GM18909 (cell line): ENCODE results near the gene SZT2.

Experiments used
- ATAC-seq: cut with Tn5 transposase; IDR thresholded peaks from one replicate; pipeline ENCODE4 v1.9.1; 2021; ENCODE audit warnings: mild to moderate bottlenecking; ENCODE audit not compliant: unreplicated experiment, poor library complexity

The SZT2 gene

GRCh38 chr1:43421976-43422750, 32.5 kb downstream of the SZT2 start:
- no peak for ATAC-seq

GRCh38 chr1:43422995-43423671, 33.4 kb downstream of the SZT2 start:
- no peak for ATAC-seq

DNA sequence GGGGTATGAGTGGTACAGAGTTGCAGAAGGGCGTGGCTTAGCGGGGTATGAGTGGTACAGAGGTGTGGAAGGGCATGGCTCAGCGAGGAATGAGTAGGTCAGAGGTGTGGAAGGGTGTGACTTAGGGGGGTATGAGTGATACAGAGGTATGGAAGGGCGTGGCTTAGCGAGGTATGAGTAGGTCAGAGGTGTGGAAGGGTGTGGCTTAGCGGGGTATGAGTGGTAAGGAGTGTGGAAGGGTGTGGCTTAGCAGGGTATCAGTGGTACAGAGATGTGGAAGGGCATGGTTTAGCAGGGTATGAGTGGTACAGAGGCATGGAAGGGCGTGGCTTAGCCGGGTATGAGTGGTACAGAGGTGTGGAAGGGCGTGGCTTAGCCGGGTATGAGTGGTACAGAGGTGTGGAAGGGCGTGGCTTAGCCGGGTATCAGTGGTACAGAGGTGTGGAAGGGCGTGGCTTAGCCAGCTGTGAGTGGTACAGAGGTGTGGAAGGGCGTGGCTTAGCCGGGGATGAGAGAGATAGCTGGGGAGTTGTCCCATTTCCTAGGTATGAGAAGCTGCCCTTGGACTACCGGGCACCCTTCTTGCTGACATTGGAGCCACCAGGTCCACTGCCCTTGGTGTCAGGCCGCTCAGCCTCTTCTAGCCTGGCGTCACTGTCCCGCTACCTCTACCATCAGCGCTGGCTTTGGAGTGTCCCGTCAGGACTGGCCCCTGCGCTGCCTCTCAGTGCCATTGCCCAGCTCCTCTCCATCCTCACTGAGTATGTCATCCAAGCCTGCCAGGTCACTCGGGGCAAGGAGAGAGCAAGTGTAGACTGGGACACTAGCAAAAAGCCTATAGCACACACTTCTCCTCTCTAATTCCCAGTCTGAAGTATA, 34.2 kb downstream of the SZT2 start:
- no peak for ATAC-seq

- no peak for ATAC-seq
Observed at GRCh38 chr1:43425045-43425444, 35.3 kb downstream of the SZT2 start.

DNA sequence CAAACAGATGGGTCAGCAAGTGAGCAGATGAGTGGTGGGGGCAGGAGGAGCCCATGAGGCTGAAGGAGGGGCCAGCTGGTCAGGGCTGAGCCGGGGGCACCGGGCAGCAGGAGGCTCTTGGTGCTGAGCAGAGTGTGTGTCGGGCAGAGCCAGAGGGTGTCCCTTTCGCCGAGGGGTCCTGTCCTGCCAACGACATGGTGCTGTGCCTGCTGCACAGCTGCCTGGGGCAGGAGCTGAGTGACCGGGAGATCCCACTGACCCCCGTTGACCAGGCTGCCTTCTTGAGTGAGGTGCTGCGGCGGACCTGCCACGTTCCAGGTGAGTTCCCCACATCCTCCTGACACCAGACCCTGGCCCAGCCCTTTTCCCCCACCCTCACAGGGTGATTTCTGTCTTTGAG, 36.5 kb downstream of the SZT2 start:
- no peak for ATAC-seq

- ATAC-seq = no peak
Observed at GRCh38 chr1:43427524-43427923, 37.8 kb downstream of the SZT2 start.

GRCh38 chr1:43427941-43428340, 38.2 kb downstream of the SZT2 start:
- ATAC-seq = no peak

DNA sequence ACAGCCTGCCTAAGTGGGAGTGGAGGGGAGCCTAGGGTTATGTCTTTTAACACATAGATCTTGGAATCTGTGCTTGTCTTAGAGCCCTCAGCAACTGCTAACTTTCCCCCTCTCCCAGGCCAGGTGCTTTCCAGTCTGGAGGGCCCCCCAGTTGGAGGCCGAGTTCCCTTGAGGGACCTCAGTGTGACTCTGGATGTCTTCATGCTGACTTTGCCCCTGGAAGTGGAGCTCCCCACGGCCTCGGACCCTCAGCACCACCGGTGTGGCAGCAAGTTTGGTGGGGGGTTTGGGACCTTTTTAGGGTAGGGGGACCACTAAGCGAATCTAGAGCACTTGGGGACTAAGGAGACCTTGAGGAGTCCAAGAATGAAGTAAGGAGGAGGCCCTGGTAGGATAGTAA, 41.1 kb downstream of the SZT2 start:
- no peak for ATAC-seq

- no peak for ATAC-seq
Observed at GRCh38 chr1:43431676-43432075, 42.0 kb downstream of the SZT2 start.

- no peak for ATAC-seq
Observed at GRCh38 chr1:43432171-43432860, 42.6 kb downstream of the SZT2 start.

GRCh38 chr1:43432907-43433306, 43.2 kb downstream of the SZT2 start:
- ATAC-seq = no peak

DNA sequence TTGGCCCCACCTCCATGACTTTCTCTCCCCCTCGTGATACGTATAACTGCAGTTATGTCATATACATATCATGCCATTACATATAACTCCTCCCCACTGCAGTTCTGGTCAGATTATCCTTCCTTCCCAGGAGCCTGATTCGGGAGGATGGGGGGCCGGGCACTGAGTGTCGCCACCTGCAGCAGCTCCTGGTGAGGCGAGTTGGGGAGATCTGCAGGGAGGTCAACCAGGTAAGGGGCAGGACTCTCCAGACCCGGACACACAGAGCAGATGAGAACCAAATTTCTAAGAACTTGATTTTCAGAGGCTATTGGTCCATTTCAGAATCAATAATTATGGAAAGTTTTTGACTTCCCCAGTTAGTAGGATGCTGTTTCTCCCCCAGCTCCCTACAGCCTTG, 44.6 kb downstream of the SZT2 start:
- ATAC-seq = no peak

DNA sequence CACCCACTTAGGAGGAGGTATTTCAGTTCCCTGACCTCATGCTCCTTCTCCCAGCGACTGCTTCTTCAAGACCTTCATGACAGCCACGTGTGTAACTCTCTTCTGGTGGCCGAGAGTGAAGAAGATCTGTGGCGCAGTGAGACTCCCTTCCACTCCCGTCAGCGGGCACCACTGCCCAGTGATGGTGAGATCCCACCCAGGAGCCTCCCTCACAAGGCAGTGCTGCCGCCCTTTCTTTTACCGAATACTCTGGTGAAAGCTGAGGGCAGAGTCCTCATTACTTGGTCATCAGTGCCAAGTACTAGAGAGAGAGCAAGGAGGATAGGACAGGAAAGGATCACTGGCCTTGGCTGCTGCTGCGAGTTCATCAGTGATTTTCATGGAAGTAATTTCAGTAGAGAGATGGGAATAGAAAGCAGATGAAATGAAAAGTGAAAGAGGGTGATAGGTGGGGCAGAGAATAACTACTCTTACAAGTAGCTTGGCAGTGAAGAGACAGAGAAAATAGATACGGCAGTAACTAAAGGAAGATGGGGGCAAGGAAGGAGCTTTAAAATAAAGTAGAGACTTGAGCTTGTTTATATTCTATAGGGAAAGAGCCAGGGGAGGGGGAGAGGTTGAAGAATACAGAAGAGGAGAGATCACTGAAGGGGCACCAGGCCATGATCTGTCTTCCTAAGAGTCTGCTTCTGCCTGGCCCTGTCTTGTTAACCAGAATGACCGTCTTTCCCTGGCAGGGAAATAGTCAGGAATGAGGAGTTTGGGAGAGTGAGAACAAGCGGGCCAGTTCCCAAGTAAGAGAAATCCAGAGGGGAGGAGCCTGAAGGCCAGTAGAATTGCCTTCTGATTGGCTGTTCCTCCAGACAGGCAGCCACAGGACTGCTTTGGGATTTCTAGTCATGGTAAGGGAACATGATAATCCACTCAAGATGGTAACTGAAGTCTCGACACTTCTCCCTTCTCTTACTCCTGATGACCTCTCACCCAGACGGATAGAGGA, 45.7 kb downstream of the SZT2 start:
- no peak for ATAC-seq

DNA sequence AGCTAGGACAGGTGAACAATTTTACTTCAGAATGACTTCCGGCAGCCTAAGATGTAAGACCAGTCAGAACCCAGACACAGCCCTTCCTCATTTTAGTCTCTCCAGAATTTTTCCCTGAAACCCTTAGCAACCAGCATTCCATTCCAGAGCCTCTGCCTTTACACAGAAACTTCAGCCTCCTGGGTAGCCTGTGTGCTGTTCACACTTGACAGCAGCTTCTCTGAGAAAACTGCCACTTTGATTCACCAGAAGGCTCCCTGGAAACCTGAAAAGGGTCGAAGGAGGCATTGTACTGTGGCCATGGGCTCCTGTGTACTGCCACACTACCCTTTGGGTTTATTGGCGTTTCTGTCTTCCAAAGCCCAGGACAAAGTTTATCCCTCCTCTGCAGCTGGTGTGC, 46.7 kb downstream of the SZT2 start:
- no peak for ATAC-seq

GRCh38 chr1:43437031-43437973, 47.6 kb downstream of the SZT2 start:
- ATAC-seq = no peak

DNA sequence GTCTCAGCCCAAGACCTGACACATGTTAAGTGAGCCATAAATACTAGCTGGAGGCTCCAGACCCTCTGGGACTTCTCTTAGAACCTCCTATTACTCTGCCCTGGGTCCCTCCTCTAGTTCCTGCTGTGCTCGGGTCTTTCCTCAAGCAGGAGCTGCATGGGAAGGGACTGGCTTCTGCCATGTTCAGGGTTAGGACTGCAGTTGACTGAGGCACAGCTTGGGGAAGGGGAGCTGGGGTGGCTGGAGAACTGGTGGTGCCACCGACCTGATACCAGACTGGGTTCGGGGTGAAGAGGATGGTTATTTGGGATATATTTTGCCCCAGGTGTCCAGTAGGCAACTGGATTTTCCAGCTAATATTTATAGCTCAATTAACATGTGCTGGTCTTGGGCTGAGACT, 48.3 kb downstream of the SZT2 start:
- no peak for ATAC-seq

DNA sequence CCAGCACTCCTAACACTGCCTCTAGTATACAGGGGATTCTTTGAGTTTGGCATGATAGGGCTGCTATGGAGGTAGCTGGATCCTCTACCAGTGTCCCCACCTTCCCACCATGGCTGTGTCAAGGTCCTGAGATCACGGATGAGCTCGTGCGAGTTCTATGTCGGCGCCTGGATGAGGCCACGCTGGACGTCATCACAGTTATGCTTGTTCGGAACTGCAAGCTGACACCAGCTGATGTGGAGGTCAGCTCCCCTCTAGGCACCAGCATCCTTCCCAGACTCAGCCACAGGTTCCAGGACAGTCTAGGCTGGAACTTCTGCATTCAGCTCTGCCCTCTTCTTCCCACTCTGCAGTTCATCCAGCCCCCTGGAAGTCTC, 48.9 kb downstream of the SZT2 start:
- ATAC-seq = no peak

- no peak for ATAC-seq
Observed at GRCh38 chr1:43438953-43439581, 49.4 kb downstream of the SZT2 start.
